ENCODE data around the gene NEU2.

NEU2 gene

DNA sequence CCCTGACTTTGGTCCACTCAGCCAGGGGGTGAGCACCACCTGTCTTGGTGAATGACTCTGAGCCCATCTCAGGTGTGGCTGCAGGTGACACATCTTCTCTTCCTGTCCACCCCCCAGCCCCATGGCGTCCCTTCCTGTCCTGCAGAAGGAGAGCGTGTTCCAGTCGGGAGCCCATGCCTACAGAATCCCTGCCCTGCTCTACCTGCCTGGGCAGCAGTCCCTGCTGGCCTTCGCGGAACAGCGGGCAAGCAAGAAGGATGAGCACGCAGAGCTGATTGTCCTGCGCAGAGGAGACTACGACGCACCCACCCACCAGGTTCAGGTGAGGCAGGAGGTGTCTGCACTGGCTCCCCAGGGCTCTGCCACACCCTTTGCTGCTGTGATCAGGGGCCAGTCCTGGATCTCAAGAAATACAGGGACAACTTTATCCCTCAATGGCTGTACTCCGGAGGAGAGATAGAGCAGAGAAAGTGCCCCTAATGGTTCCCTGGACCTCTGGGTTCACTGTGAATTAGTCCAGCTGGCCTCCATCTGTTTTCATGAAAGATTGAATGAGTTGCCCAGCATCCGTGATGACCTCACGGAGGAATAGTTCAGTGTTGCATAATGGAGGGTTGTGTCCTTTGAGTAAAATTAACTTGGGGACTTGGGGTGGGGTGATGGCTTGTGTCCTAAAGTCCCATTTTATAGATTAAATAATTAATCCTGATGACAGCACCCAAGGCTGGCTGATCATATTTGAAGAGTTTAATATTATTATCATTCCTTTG is at the start of gene NEU2:
NEU2 (plus strand) TSS at position 122 of the 770 bp plus-strand sequence; CDS start at position 122, 0 bp downstream.
- no peaks in the 10 kb centered on the region for H3K9me3 ChIP-seq (ENCODE audit: control insufficient read depth, low read length)
- no peaks in the 10 kb centered on the region for H3K36me3 ChIP-seq (ENCODE audit: control insufficient read depth, insufficient read depth, low read length)
- H3K4me3 ChIP-seq (ENCODE audit: low read length), result no peak within 1 kb of the TSS
- H3K27me3 ChIP-seq (ENCODE audit: control insufficient read depth, insufficient read depth, low read length), result no peaks in the 10 kb centered on the region
- no peaks in the 10 kb centered on the region for H3K4me1 ChIP-seq (ENCODE audit: control insufficient read depth, insufficient read depth, low read length)
- H3K9ac ChIP-seq (ENCODE audit: low read length), result no peak within 1 kb of the TSS

GRCh38 chr2:232982926-232983668 is 49.4 kb upstream of the NEU2 start:
- Histone ChIP-seq H3K9me3 (ENCODE audit: control insufficient read depth, low read length) (no peaks in the 10 kb centered on the region), H3K4me3 (ENCODE audit: low read length) (no peak overlapping the region), H3K4me1 (ENCODE audit: control insufficient read depth, insufficient read depth, low read length) (peaks cover 34% of the 10 kb centered on the region), H3K27me3 (ENCODE audit: control insufficient read depth, insufficient read depth, low read length) (peaks cover 2% of the 10 kb centered on the region), H3K9ac (ENCODE audit: low read length) (no peak overlapping the region), H3K36me3 (ENCODE audit: control insufficient read depth, insufficient read depth, low read length) (no peaks in the 10 kb centered on the region)

DNA sequence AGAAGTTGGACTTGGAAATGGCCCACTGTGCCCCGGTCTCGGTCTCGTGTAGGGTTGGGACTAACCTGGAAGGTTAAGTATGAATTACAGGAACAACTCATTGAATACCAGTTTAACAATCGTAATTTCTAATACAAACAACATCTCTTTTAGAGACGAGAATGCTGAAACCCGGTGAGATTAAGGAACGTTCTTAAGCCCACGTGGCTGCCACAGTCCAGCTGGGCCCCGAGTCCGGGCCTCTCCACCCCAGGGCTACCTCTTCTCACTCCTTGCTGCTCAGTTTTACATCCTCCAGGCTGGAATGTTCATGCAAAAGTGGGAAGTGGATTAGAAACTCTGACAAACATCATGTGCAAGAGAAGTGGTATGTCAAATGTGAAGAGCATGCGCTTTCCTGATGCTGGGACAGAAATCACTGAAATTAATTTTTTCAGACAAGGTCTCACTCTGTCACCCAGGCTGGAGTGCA is 48.8 kb upstream of the NEU2 start:
- Histone ChIP-seq H3K27me3 (ENCODE audit: control insufficient read depth, insufficient read depth, low read length) (peaks cover 2% of the 10 kb centered on the region), H3K9me3 (ENCODE audit: control insufficient read depth, low read length) (no peaks in the 10 kb centered on the region), H3K9ac (ENCODE audit: low read length) (no peak overlapping the region), H3K4me3 (ENCODE audit: low read length) (no peak overlapping the region), H3K36me3 (ENCODE audit: control insufficient read depth, insufficient read depth, low read length) (no peaks in the 10 kb centered on the region), H3K4me1 (ENCODE audit: control insufficient read depth, insufficient read depth, low read length) (peaks cover 40% of the 10 kb centered on the region)

GRCh38 chr2:232984451-232985207 is 47.8 kb upstream of the NEU2 start:
- H3K4me1 ChIP-seq (ENCODE audit: control insufficient read depth, insufficient read depth, low read length), result peaks cover 42% of the 10 kb centered on the region
- H3K9me3 ChIP-seq (ENCODE audit: control insufficient read depth, low read length), result no peaks in the 10 kb centered on the region
- H3K4me3 ChIP-seq (ENCODE audit: low read length), result no peak overlapping the region
- no peaks in the 10 kb centered on the region for H3K36me3 ChIP-seq (ENCODE audit: control insufficient read depth, insufficient read depth, low read length)
- no peaks in the 10 kb centered on the region for H3K27me3 ChIP-seq (ENCODE audit: control insufficient read depth, insufficient read depth, low read length)
- H3K9ac ChIP-seq (ENCODE audit: low read length), result no peak overlapping the region

- H3K4me3 ChIP-seq (ENCODE audit: low read length), result no peak overlapping the region
- H3K4me1 ChIP-seq (ENCODE audit: control insufficient read depth, insufficient read depth, low read length), result peaks cover 30% of the 10 kb centered on the region
- no peak overlapping the region for H3K9ac ChIP-seq (ENCODE audit: low read length)
- no peaks in the 10 kb centered on the region for H3K36me3 ChIP-seq (ENCODE audit: control insufficient read depth, insufficient read depth, low read length)
- H3K9me3 ChIP-seq (ENCODE audit: control insufficient read depth, low read length), result no peaks in the 10 kb centered on the region
- no peaks in the 10 kb centered on the region for H3K27me3 ChIP-seq (ENCODE audit: control insufficient read depth, insufficient read depth, low read length)
Measured at GRCh38 chr2:232986155-232986554, 46.3 kb upstream of the NEU2 start.

DNA sequence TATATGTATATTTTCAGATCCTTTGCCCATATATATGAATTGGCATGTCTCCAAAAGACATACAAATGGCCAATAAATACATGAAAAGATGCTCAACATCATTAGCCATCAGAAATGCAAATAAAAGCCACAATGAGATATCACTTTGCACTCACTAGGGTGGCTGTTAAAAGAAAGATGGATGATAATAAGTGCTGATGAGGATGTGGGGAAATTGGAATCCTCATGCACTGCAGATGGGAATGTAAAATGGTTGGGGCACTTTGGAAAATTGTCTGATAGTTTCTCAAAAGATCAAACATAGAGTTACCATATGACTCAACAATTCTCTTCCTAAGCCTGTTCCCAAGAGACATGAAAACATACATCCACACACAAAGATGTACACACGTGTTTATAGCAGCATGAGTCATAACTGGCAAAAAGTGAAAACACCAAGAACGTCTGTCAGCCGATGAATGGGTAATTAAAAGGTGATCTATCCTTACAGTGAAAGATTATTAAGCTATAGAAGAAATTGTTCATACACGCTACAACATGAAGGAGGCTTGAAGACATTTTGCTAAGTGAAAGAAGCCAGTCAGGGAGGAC is 39.1 kb upstream of the NEU2 start:
- no peaks in the 10 kb centered on the region for H3K36me3 ChIP-seq (ENCODE audit: control insufficient read depth, insufficient read depth, low read length)
- no peak overlapping the region for H3K9ac ChIP-seq (ENCODE audit: low read length)
- no peak overlapping the region for H3K4me3 ChIP-seq (ENCODE audit: low read length)
- no peaks in the 10 kb centered on the region for H3K9me3 ChIP-seq (ENCODE audit: control insufficient read depth, low read length)
- peaks cover 6% of the 10 kb centered on the region for H3K4me1 ChIP-seq (ENCODE audit: control insufficient read depth, insufficient read depth, low read length)
- no peaks in the 10 kb centered on the region for H3K27me3 ChIP-seq (ENCODE audit: control insufficient read depth, insufficient read depth, low read length)

- no peak overlapping the region for H3K4me3 ChIP-seq (ENCODE audit: low read length)
- no peaks in the 10 kb centered on the region for H3K27me3 ChIP-seq (ENCODE audit: control insufficient read depth, insufficient read depth, low read length)
- H3K4me1 ChIP-seq (ENCODE audit: control insufficient read depth, insufficient read depth, low read length), result peaks cover 2% of the 10 kb centered on the region
- no peak overlapping the region for H3K9ac ChIP-seq (ENCODE audit: low read length)
- H3K36me3 ChIP-seq (ENCODE audit: control insufficient read depth, insufficient read depth, low read length), result no peaks in the 10 kb centered on the region
- no peaks in the 10 kb centered on the region for H3K9me3 ChIP-seq (ENCODE audit: control insufficient read depth, low read length)
Measured at GRCh38 chr2:232994446-232994845, 38.0 kb upstream of the NEU2 start.

DNA sequence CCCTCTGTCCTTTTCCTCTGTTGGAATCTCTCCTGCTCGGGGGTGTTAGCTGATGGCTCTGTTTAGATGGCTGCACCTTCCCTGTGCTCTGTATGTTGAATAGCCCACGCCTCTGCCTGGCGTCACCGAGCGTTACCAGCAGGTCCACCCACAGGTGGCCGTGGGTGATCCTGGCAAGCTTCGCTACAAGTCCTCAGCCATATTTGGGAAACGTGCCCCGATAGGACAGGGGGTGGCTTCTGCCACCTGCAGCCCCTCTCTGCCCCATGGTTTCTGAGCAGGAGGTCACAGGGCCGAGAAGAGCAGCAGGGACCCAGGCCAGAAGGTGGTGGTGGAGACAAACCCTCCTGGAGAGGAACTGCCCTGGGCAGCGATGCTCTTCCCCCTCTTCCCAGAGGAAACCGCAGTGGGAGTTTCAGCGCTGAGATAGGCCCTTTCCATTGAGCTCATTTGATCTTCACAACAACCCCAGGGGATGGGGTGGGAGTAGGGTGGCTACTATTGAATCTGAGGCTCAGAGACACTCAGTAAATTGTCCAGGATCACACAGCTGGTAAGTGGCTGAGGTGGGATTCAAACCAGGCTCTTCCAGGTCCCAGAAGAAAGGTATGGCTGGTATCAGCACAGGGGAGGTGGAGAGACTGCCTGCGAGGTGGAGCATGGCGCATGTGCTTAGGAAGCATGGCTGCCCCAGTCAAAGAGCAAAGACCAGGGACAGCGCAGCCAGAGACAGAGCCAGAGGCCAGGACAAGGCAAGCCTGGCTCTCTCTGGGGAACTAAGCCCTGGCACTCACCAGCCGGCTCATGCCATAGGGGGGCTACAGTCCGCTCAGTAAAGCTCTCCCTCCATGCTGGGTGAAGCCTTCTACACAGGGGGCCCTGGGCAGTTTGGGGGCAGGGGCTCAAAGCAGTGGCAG is 34.5 kb upstream of the NEU2 start:
- peaks cover 6% of the 10 kb centered on the region for H3K4me1 ChIP-seq (ENCODE audit: control insufficient read depth, insufficient read depth, low read length)
- H3K4me3 ChIP-seq (ENCODE audit: low read length), result no peak overlapping the region
- H3K9me3 ChIP-seq (ENCODE audit: control insufficient read depth, low read length), result no peaks in the 10 kb centered on the region
- H3K9ac ChIP-seq (ENCODE audit: low read length), result no peak overlapping the region
- H3K27me3 ChIP-seq (ENCODE audit: control insufficient read depth, insufficient read depth, low read length), result no peaks in the 10 kb centered on the region
- no peaks in the 10 kb centered on the region for H3K36me3 ChIP-seq (ENCODE audit: control insufficient read depth, insufficient read depth, low read length)

- Histone ChIP-seq H3K4me1 (ENCODE audit: control insufficient read depth, insufficient read depth, low read length) (peaks cover 6% of the 10 kb centered on the region), H3K36me3 (ENCODE audit: control insufficient read depth, insufficient read depth, low read length) (no peaks in the 10 kb centered on the region), H3K27me3 (ENCODE audit: control insufficient read depth, insufficient read depth, low read length) (no peaks in the 10 kb centered on the region), H3K4me3 (ENCODE audit: low read length) (no peak overlapping the region), H3K9me3 (ENCODE audit: control insufficient read depth, low read length) (no peaks in the 10 kb centered on the region), H3K9ac (ENCODE audit: low read length) (no peak overlapping the region)
Measured at GRCh38 chr2:232998666-232998985, 33.8 kb upstream of the NEU2 start.

- Histone ChIP-seq H3K9ac (ENCODE audit: low read length) (no peak overlapping the region), H3K27me3 (ENCODE audit: control insufficient read depth, insufficient read depth, low read length) (no peaks in the 10 kb centered on the region), H3K9me3 (ENCODE audit: control insufficient read depth, low read length) (no peaks in the 10 kb centered on the region), H3K4me3 (ENCODE audit: low read length) (no peak overlapping the region), H3K36me3 (ENCODE audit: control insufficient read depth, insufficient read depth, low read length) (no peaks in the 10 kb centered on the region), H3K4me1 (ENCODE audit: control insufficient read depth, insufficient read depth, low read length) (peaks cover 6% of the 10 kb centered on the region)
Measured at GRCh38 chr2:232999354-232999753, 33.1 kb upstream of the NEU2 start.

All from mucosa of stomach (tissue), 1 donor.